COLO668 (cell line): ENCODE data around the gene HOXD13.

Experiments
- DNase-seq: peaks from one replicate; lab custom pipeline; 2025; ENCODE audit not compliant: unreplicated experiment; lab: John Stamatoyannopoulos, UW

The HOXD13 gene

DNA sequence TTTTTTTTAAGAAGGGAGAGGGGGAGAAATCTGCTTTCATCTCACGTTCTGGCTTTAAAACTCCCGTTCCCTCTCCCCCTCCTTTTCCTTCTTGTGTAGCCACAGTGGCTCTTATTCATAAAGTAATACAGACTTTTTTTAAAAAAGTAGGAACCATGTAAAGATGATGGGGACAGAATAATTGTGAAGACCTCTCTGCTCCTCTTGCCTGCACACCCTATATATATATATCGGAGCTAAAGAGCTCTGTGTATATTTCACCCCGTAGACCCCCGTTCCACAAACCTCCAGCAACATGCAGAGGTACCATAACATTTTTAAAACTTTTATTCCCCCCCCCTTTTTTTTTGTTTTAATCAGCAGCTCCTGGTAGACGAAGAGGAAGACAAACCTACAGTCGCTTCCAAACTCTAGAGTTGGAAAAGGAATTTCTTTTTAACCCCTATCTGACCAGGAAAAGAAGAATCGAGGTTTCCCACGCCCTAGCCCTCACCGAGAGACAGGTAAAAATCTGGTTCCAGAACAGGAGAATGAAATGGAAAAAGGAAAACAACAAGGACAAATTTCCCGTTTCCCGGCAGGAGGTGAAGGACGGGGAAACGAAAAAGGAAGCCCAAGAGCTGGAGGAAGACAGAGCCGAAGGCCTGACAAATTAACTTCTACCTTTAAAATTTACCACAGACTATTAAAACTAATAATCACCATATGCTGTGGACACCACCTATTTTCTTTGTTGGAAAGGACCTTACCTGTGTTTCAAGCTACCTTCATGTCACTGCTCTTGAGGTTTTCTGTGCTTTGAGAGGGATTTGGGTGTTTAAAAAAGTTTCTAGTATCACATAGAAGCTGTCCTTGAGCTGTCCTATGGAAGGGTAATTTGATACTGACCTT, 38.7 kb downstream of the HOXD13 start:
- no peak for DNase-seq

- DNase-seq: no peak
Measured at GRCh38 chr2:176131848-176132158, 39.3 kb downstream of the HOXD13 start.

GRCh38 chr2:176132205-176133171, 40.0 kb downstream of the HOXD13 start:
- no peak for DNase-seq

GRCh38 chr2:176133389-176133788, 40.9 kb downstream of the HOXD13 start:
- DNase-seq: no peak

- DNase-seq: no peak
Measured at GRCh38 chr2:176134035-176134434, 41.5 kb downstream of the HOXD13 start.

GRCh38 chr2:176135035-176135440, 42.5 kb downstream of the HOXD13 start:
- DNase-seq: no peak

DNA sequence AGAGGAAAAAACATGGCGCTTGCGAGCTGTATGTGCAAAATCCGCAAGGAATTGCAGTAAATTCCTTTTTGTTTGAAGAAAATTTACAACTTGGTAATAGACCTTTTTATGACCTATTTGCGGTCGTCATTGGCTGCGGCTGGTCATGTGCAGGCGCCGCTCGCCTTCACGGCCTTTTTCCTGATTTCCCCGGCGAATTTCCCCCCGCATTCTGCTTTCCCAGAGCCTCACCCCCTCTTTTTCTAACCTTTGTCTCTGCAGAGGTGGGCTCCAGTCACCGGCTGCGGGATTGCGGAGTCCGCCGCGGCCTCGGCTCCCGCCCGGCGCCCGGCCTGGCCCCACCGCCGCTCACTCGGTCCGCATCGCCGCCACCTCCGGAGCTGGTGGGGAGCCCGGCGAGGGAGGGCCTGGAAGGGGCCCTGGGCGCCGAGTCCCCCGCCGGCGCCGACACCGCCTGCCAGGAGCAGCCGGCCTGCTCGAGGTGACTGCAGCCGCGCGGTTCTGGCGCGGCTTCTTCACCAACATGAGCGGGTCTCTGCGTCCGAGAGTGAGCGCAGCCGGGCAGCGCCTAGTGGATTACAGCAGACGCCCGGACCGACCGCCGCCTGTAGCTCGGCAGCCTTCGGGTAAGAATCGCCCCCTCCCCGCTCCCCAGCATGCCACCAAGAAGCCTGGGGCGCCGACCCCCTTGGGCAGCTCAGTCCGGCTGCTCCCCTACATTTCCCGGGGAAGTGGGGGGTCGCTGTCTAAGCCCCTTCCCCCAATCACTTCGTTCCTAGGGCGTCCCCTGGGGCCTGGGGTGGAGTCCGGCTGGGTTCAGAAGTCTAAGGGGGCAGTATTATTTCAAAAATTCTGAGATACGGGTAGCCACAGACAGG, 44.1 kb downstream of the HOXD13 start:
- DNase-seq: peak; percentile 40

- peak; percentile 13 for DNase-seq
Measured at GRCh38 chr2:176137252-176137580, 44.7 kb downstream of the HOXD13 start.

DNA sequence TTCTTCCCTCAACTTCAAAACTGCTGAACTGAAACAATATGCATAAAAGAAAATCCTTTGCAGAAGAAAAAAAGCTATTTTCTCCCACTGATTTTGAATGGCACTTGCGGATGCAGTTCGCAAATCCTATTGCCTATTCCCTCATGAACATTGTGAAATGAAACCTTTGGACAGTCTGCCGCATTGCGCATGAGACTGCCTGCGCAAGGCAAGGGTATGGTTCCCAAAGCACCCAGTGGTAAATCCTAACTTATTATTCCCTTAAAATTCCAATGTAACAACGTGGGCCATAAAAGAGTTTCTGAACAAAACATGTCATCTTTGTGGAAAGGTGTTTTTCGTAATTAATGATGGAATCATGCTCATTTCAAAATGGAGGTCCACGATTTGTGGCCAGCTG, 45.4 kb downstream of the HOXD13 start:
- DNase-seq: no peak

GRCh38 chr2:176138526-176138922, 46.0 kb downstream of the HOXD13 start:
- DNase-seq: no peak

- DNase-seq: peak; percentile 22
Measured at GRCh38 chr2:176138923-176139660, 46.6 kb downstream of the HOXD13 start.

GRCh38 chr2:176139661-176140512, 47.4 kb downstream of the HOXD13 start:
- peak; percentile 32 for DNase-seq

- peak; percentile 89 for DNase-seq
Measured at GRCh38 chr2:176140513-176141317, 48.2 kb downstream of the HOXD13 start.

DNA sequence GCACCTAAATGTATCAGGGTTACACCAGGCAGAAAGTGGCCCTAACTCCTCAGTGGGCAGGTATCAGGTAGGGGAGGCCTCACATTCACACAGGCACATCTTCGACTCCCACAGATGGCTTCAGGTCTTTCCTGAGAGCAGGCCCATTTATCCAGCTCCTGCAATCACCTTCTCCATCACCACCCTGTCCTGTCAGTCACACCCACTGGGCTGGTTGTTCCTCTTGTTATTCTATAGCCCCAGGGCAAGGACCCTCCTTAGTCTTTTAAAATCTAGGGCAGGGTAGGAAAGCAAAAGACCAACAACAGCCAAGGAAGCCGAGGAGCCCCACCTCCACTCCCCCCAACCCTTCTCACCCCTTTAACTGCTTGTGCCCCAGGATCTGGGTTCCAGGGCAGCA, 49.8 kb downstream of the HOXD13 start:
- no peak for DNase-seq
